MM.1S (cell line): ENCODE data around the gene DENND2A.

Experiments
- DNase-seq: peaks from one replicate; pipeline ENCODE4 v3.0.0-alpha.2; 2015
- H2AFZ ChIP-seq: fragments of 300-600 bp; sonication (generic); 2 replicates; pipeline ENCODE4 v1.6.0; 2016; ENCODE audit warnings: antibody characterized with exemption, low read length
- H3F3A ChIP-seq: fragments of 300-600 bp; sonication (generic); 2 replicates; pipeline ENCODE4 v1.6.1; 2016; ENCODE audit warnings: mild to moderate bottlenecking, antibody characterized with exemption, low read length, moderate library complexity, mixed read lengths; ENCODE audit not compliant: insufficient read depth
- H3K27ac ChIP-seq: fragments of 300-600 bp; sonication (generic); 2 replicates; pipeline ENCODE4 v1.5.1; 2016; ENCODE audit warnings: mild to moderate bottlenecking, low read length
- H3K27me3 ChIP-seq: fragments of 300-600 bp; sonication (generic); replicated peaks from 2 replicates; pipeline ENCODE4 v1.6.0; 2016; ENCODE audit warnings: low read length; ENCODE audit not compliant: insufficient read depth
- H3K36me3 ChIP-seq: fragments of 300-600 bp; sonication (generic); replicated peaks from 2 replicates; pipeline ENCODE4 v1.6.1; 2016; ENCODE audit warnings: mild to moderate bottlenecking, low read length, mixed read lengths; ENCODE audit not compliant: insufficient read depth
- H3K4me1 ChIP-seq: fragments of 300-600 bp; sonication (generic); 2 replicates; pipeline ENCODE4 v1.6.1; 2016; ENCODE audit warnings: low read length, mixed read lengths
- H3K4me2 ChIP-seq: fragments of 300-600 bp; sonication (generic); 2 replicates; pipeline ENCODE4 v1.6.0; 2016; ENCODE audit warnings: low read depth, low read length
- H3K4me3 ChIP-seq: fragments of 300-600 bp; sonication (generic); 2 replicates; pipeline ENCODE4 v1.5.1; 2016; ENCODE audit warnings: low read length, mixed read lengths
- H3K79me2 ChIP-seq: fragments of 300-600 bp; sonication (generic); 2 replicates; pipeline ENCODE4 v1.6.1; 2016; ENCODE audit warnings: mixed run types, low read length, mixed read lengths
- H3K9ac ChIP-seq: fragments of 300-600 bp; sonication (generic); 2 replicates; pipeline ENCODE4 v1.6.1; 2016; ENCODE audit warnings: low read length, mixed read lengths
- H3K9me2 ChIP-seq: fragments of 300-600 bp; sonication (generic); replicated peaks from 2 replicates; pipeline ENCODE4 v1.6.1; 2016; ENCODE audit warnings: mild to moderate bottlenecking, low read length, mixed read lengths; ENCODE audit not compliant: insufficient read depth
- H3K9me3 ChIP-seq: fragments of 300-600 bp; sonication (generic); replicated peaks from 2 replicates; pipeline ENCODE4 v1.6.1; 2016; ENCODE audit warnings: mild to moderate bottlenecking, low read length, mixed read lengths; ENCODE audit not compliant: insufficient read depth
- H4K20me1 ChIP-seq: fragments of 300-600 bp; sonication (generic); 2 replicates; pipeline ENCODE4 v1.6.1; 2016; ENCODE audit warnings: mild to moderate bottlenecking, low read length, moderate library complexity, mixed read lengths; ENCODE audit not compliant: insufficient read depth
- CTCF ChIP-seq: fragments of 300-600 bp; sonication (generic); IDR thresholded peaks from 2 replicates; pipeline ENCODE4 v1.5.1; 2016; ENCODE audit warnings: antibody characterized with exemption, low read length, mixed read lengths
- EZH2 ChIP-seq: fragments of 300-600 bp; sonication (generic); optimal IDR thresholded peaks from 2 replicates; pipeline ENCODE3; 2017; ENCODE audit warnings: low read depth, mild to moderate bottlenecking, antibody characterized with exemption, low read length, mixed read lengths
- EZH2phosphoT487 ChIP-seq: fragments of 300-600 bp; sonication (generic); IDR thresholded peaks from 2 replicates; pipeline ENCODE4 v1.6.1; 2018; ENCODE audit warnings: antibody characterized with exemption, low read length

Gene DENND2A

GRCh38 chr7:140643416-140643815 lies 2.8 kb upstream of the DENND2A start:
- no peaks in the 10 kb centered on the region for H3K36me3 ChIP-seq
- H4K20me1 ChIP-seq: no peaks in the 10 kb centered on the region
- no peak for DNase-seq
- H3K79me2 ChIP-seq: no peaks in the 10 kb centered on the region
- no peak overlapping the region for H2AFZ ChIP-seq
- H3K27me3 ChIP-seq: peaks cover 43% of the 10 kb centered on the region
- no peaks in the 10 kb centered on the region for H3K9me3 ChIP-seq
- no peak overlapping the region for H3K27ac ChIP-seq
- TF ChIP-seq CTCF (no peak), EZH2 (no peak), EZH2phosphoT487 (no peak)
- H3K4me2 ChIP-seq: no peak overlapping the region
- no peaks in the 10 kb centered on the region for H3F3A ChIP-seq
- H3K9me2 ChIP-seq: no peaks in the 10 kb centered on the region
- H3K4me3 ChIP-seq: no peak overlapping the region
- H3K9ac ChIP-seq: no peak overlapping the region
- no peaks in the 10 kb centered on the region for H3K4me1 ChIP-seq

- no peaks in the 10 kb centered on the region for H3F3A ChIP-seq
- no peaks in the 10 kb centered on the region for H3K4me1 ChIP-seq
- no peaks in the 10 kb centered on the region for H3K79me2 ChIP-seq
- H3K27me3 ChIP-seq: peaks cover 57% of the 10 kb centered on the region
- no peak overlapping the region for H2AFZ ChIP-seq
- no peaks in the 10 kb centered on the region for H3K36me3 ChIP-seq
- no peak for DNase-seq
- H4K20me1 ChIP-seq: no peaks in the 10 kb centered on the region
- H3K27ac ChIP-seq: no peak overlapping the region
- H3K9me3 ChIP-seq: no peaks in the 10 kb centered on the region
- TF ChIP-seq EZH2phosphoT487 (no peak), EZH2 (no peak), CTCF (no peak)
- H3K4me3 ChIP-seq: no peak overlapping the region
- no peak overlapping the region for H3K9ac ChIP-seq
- no peak overlapping the region for H3K4me2 ChIP-seq
- H3K9me2 ChIP-seq: no peaks in the 10 kb centered on the region
These were observed 1.0 kb upstream of the DENND2A start for GRCh38 chr7:140641524-140642195.

GRCh38 chr7:140640060-140640637 lies 464 bp downstream of the DENND2A start:
- Histone ChIP-seq H3F3A (no peaks in the 10 kb centered on the region), H3K4me2 (no peak overlapping the region), H3K27ac (no peak overlapping the region), H3K9me2 (no peaks in the 10 kb centered on the region), H4K20me1 (no peaks in the 10 kb centered on the region), H3K36me3 (no peaks in the 10 kb centered on the region), H3K4me1 (no peaks in the 10 kb centered on the region), H2AFZ (no peak overlapping the region), H3K4me3 (no peak overlapping the region), H3K9ac (no peak overlapping the region), H3K9me3 (no peaks in the 10 kb centered on the region), H3K79me2 (no peaks in the 10 kb centered on the region), H3K27me3 (peaks cover 57% of the 10 kb centered on the region)
- TF ChIP-seq EZH2phosphoT487 (no peak), EZH2 (no peak), CTCF (no peak)
- DNase-seq: no peak
